ENCODE results near the gene CHST15.

Gene CHST15

GRCh38 chr10:124122211-124122610, 28.8 kb upstream of the CHST15 start:
- Histone ChIP-seq H3K9me3 (ENCODE audit: control insufficient read depth, insufficient read depth, low read depth, low read length) (no peaks in the 10 kb centered on the region), H3K4me1 (ENCODE audit: control insufficient read depth, insufficient read depth, low read length) (peaks cover 12% of the 10 kb centered on the region), H3K4me3 (ENCODE audit: low read depth, low read length) (no peak overlapping the region), H3K36me3 (ENCODE audit: control insufficient read depth, insufficient read depth, low read length) (no peaks in the 10 kb centered on the region), H3K27me3 (ENCODE audit: control insufficient read depth, insufficient read depth, low read length) (no peaks in the 10 kb centered on the region; the same call in 1 of the 2 replicates), H3K9ac (ENCODE audit: low read length) (no peak overlapping the region), H3K27ac (ENCODE audit: low read depth, low read length) (no peak overlapping the region)

GRCh38 chr10:124120410-124121061, 27.1 kb upstream of the CHST15 start:
- Histone ChIP-seq H3K27me3 (ENCODE audit: control insufficient read depth, insufficient read depth, low read length) (no peaks in the 10 kb centered on the region), H3K9me3 (ENCODE audit: control insufficient read depth, insufficient read depth, low read depth, low read length) (no peaks in the 10 kb centered on the region), H3K27ac (ENCODE audit: low read depth, low read length) (no peak overlapping the region), H3K4me3 (ENCODE audit: low read depth, low read length) (no peak overlapping the region), H3K4me1 (ENCODE audit: control insufficient read depth, insufficient read depth, low read length) (peaks cover 12% of the 10 kb centered on the region), H3K9ac (ENCODE audit: low read length) (no peak overlapping the region), H3K36me3 (ENCODE audit: control insufficient read depth, insufficient read depth, low read length) (no peaks in the 10 kb centered on the region)

GRCh38 chr10:124119946-124120345, 26.5 kb upstream of the CHST15 start:
- H3K36me3 ChIP-seq (ENCODE audit: control insufficient read depth, insufficient read depth, low read length), result no peaks in the 10 kb centered on the region
- no peak overlapping the region for H3K27ac ChIP-seq (ENCODE audit: low read depth, low read length)
- no peaks in the 10 kb centered on the region for H3K9me3 ChIP-seq (ENCODE audit: control insufficient read depth, insufficient read depth, low read depth, low read length)
- no peaks in the 10 kb centered on the region for H3K27me3 ChIP-seq (ENCODE audit: control insufficient read depth, insufficient read depth, low read length)
- H3K4me1 ChIP-seq (ENCODE audit: control insufficient read depth, insufficient read depth, low read length), result peaks cover 12% of the 10 kb centered on the region
- no peak overlapping the region for H3K4me3 ChIP-seq (ENCODE audit: low read depth, low read length)
- H3K9ac ChIP-seq (ENCODE audit: low read length), result no peak overlapping the region

- Histone ChIP-seq H3K4me1 (ENCODE audit: control insufficient read depth, insufficient read depth, low read length) (peaks cover 12% of the 10 kb centered on the region), H3K9me3 (ENCODE audit: control insufficient read depth, insufficient read depth, low read depth, low read length) (no peaks in the 10 kb centered on the region), H3K27ac (ENCODE audit: low read depth, low read length) (no peak overlapping the region), H3K36me3 (ENCODE audit: control insufficient read depth, insufficient read depth, low read length) (no peaks in the 10 kb centered on the region), H3K9ac (ENCODE audit: low read length) (no peak overlapping the region), H3K27me3 (ENCODE audit: control insufficient read depth, insufficient read depth, low read length) (no peaks in the 10 kb centered on the region), H3K4me3 (ENCODE audit: low read depth, low read length) (no peak overlapping the region)
Observed at GRCh38 chr10:124119216-124119615, 25.8 kb upstream of the CHST15 start.

- Histone ChIP-seq H3K27ac (ENCODE audit: low read depth, low read length) (no peak overlapping the region), H3K4me3 (ENCODE audit: low read depth, low read length) (no peak overlapping the region), H3K27me3 (ENCODE audit: control insufficient read depth, insufficient read depth, low read length) (no peaks in the 10 kb centered on the region), H3K9ac (ENCODE audit: low read length) (no peak overlapping the region), H3K9me3 (ENCODE audit: control insufficient read depth, insufficient read depth, low read depth, low read length) (no peaks in the 10 kb centered on the region), H3K36me3 (ENCODE audit: control insufficient read depth, insufficient read depth, low read length) (no peaks in the 10 kb centered on the region), H3K4me1 (ENCODE audit: control insufficient read depth, insufficient read depth, low read length) (peaks cover 10% of the 10 kb centered on the region)
Observed at GRCh38 chr10:124117833-124118232, 24.4 kb upstream of the CHST15 start.

GRCh38 chr10:124117511-124117785, 24.1 kb upstream of the CHST15 start:
- H3K4me1 ChIP-seq (ENCODE audit: control insufficient read depth, insufficient read depth, low read length), result peaks cover 6% of the 10 kb centered on the region
- H3K9me3 ChIP-seq (ENCODE audit: control insufficient read depth, insufficient read depth, low read depth, low read length), result no peaks in the 10 kb centered on the region
- H3K27me3 ChIP-seq (ENCODE audit: control insufficient read depth, insufficient read depth, low read length), result no peaks in the 10 kb centered on the region

GRCh38 chr10:124116771-124117510, 23.5 kb upstream of the CHST15 start:
- H3K9ac ChIP-seq (ENCODE audit: low read length), result no peak overlapping the region
- no peaks in the 10 kb centered on the region for H3K36me3 ChIP-seq (ENCODE audit: control insufficient read depth, insufficient read depth, low read length)
- H3K27ac ChIP-seq (ENCODE audit: low read depth, low read length), result no peak overlapping the region

More at GRCh38 chr10:124117511-124117785, 24.1 kb upstream of the CHST15 start:
- no peak overlapping the region for H3K9ac ChIP-seq (ENCODE audit: low read length)
- no peaks in the 10 kb centered on the region for H3K36me3 ChIP-seq (ENCODE audit: control insufficient read depth, insufficient read depth, low read length)
- no peak overlapping the region for H3K27ac ChIP-seq (ENCODE audit: low read depth, low read length)
- H3K4me3 ChIP-seq (ENCODE audit: low read depth, low read length), result no peak overlapping the region

GRCh38 chr10:124114696-124115095, 21.3 kb upstream of the CHST15 start:
- no peaks in the 10 kb centered on the region for H3K27me3 ChIP-seq (ENCODE audit: control insufficient read depth, insufficient read depth, low read length)
- no peak overlapping the region for H3K9ac ChIP-seq (ENCODE audit: low read length)
- no peaks in the 10 kb centered on the region for H3K36me3 ChIP-seq (ENCODE audit: control insufficient read depth, insufficient read depth, low read length)
- no peaks in the 10 kb centered on the region for H3K9me3 ChIP-seq (ENCODE audit: control insufficient read depth, insufficient read depth, low read depth, low read length)
- no peak overlapping the region for H3K4me3 ChIP-seq (ENCODE audit: low read depth, low read length)
- H3K4me1 ChIP-seq (ENCODE audit: control insufficient read depth, insufficient read depth, low read length), result peaks cover 4% of the 10 kb centered on the region; the same call in 1 of the 2 replicates
- H3K27ac ChIP-seq (ENCODE audit: low read depth, low read length), result no peak overlapping the region

More at GRCh38 chr10:124116771-124117510, 23.5 kb upstream of the CHST15 start:
- Histone ChIP-seq H3K4me3 (ENCODE audit: low read depth, low read length) (no peak overlapping the region), H3K27me3 (ENCODE audit: control insufficient read depth, insufficient read depth, low read length) (no peaks in the 10 kb centered on the region), H3K9me3 (ENCODE audit: control insufficient read depth, insufficient read depth, low read depth, low read length) (no peaks in the 10 kb centered on the region), H3K4me1 (ENCODE audit: control insufficient read depth, insufficient read depth, low read length) (peaks cover 5% of the 10 kb centered on the region; the same call in 1 of the 2 replicates)

- no peak overlapping the region for H3K27ac ChIP-seq (ENCODE audit: low read depth, low read length)
- no peaks in the 10 kb centered on the region for H3K4me1 ChIP-seq (ENCODE audit: control insufficient read depth, insufficient read depth, low read length)
- no peaks in the 10 kb centered on the region for H3K27me3 ChIP-seq (ENCODE audit: control insufficient read depth, insufficient read depth, low read length)
Observed at GRCh38 chr10:124112891-124113580, 19.6 kb upstream of the CHST15 start.

GRCh38 chr10:124110882-124111281, 17.5 kb upstream of the CHST15 start:
- Histone ChIP-seq H3K9me3 (ENCODE audit: control insufficient read depth, insufficient read depth, low read depth, low read length) (no peaks in the 10 kb centered on the region), H3K27ac (ENCODE audit: low read depth, low read length) (no peak overlapping the region), H3K27me3 (ENCODE audit: control insufficient read depth, insufficient read depth, low read length) (no peaks in the 10 kb centered on the region), H3K4me1 (ENCODE audit: control insufficient read depth, insufficient read depth, low read length) (peaks cover 4% of the 10 kb centered on the region; the same call in 1 of the 2 replicates), H3K36me3 (ENCODE audit: control insufficient read depth, insufficient read depth, low read length) (no peaks in the 10 kb centered on the region), H3K9ac (ENCODE audit: low read length) (no peak overlapping the region), H3K4me3 (ENCODE audit: low read depth, low read length) (no peak overlapping the region)

More at GRCh38 chr10:124112891-124113580, 19.6 kb upstream of the CHST15 start:
- Histone ChIP-seq H3K9me3 (ENCODE audit: control insufficient read depth, insufficient read depth, low read depth, low read length) (no peaks in the 10 kb centered on the region), H3K36me3 (ENCODE audit: control insufficient read depth, insufficient read depth, low read length) (no peaks in the 10 kb centered on the region), H3K4me3 (ENCODE audit: low read depth, low read length) (no peak overlapping the region), H3K9ac (ENCODE audit: low read length) (no peak overlapping the region)

- no peaks in the 10 kb centered on the region for H3K27me3 ChIP-seq (ENCODE audit: control insufficient read depth, insufficient read depth, low read length)
- no peaks in the 10 kb centered on the region for H3K9me3 ChIP-seq (ENCODE audit: control insufficient read depth, insufficient read depth, low read depth, low read length)
- H3K4me3 ChIP-seq (ENCODE audit: low read depth, low read length), result no peak overlapping the region
- no peaks in the 10 kb centered on the region for H3K36me3 ChIP-seq (ENCODE audit: control insufficient read depth, insufficient read depth, low read length)
- no peak overlapping the region for H3K9ac ChIP-seq (ENCODE audit: low read length)
- no peak overlapping the region for H3K27ac ChIP-seq (ENCODE audit: low read depth, low read length)
- H3K4me1 ChIP-seq (ENCODE audit: control insufficient read depth, insufficient read depth, low read length), result peaks cover 5% of the 10 kb centered on the region; the same call in 1 of the 2 replicates
Observed at GRCh38 chr10:124109261-124109660, 15.9 kb upstream of the CHST15 start.

All from HUES6 (cell line).